HG03139 (cell line): ENCODE data around the gene ZDHHC18.
"Not testable (repeated sequence)": the region's sequence is repeated elsewhere in the genome, so short reads cannot be mapped to it uniquely, and the experiment has no call there.

ENCODE experiments used
- ATAC-seq: cut with Tn5 transposase; IDR thresholded peaks from one replicate; pipeline ENCODE4 v1.9.1; 2021; ENCODE audit not compliant: unreplicated experiment

Gene ZDHHC18

GRCh38 chr1:26832249-26832960, 5.9 kb downstream of the ZDHHC18 start:
- ATAC-seq = no peak

GRCh38 chr1:26833432-26834405, 7.2 kb downstream of the ZDHHC18 start:
- ATAC-seq = peak; percentile 69

- not testable (repeated sequence) for ATAC-seq
Observed at GRCh38 chr1:26837665-26838064, 11.2 kb downstream of the ZDHHC18 start.

- ATAC-seq = peak; percentile 78
Observed at GRCh38 chr1:26838474-26839338, 12.2 kb downstream of the ZDHHC18 start.

- ATAC-seq = no peak
Observed at GRCh38 chr1:26839339-26839722, 12.8 kb downstream of the ZDHHC18 start.

GRCh38 chr1:26839779-26840178, 13.3 kb downstream of the ZDHHC18 start:
- no peak for ATAC-seq

- no peak for ATAC-seq
Observed at GRCh38 chr1:26844424-26845196, 18.1 kb downstream of the ZDHHC18 start.

- not testable (repeated sequence) for ATAC-seq
Observed at GRCh38 chr1:26847826-26848225, 21.3 kb downstream of the ZDHHC18 start.

GRCh38 chr1:26848499-26848898, 22.0 kb downstream of the ZDHHC18 start:
- ATAC-seq = no peak

- no peak for ATAC-seq
Observed at GRCh38 chr1:26848941-26849774, 22.7 kb downstream of the ZDHHC18 start.

GRCh38 chr1:26851106-26851684, 24.7 kb downstream of the ZDHHC18 start:
- ATAC-seq = no peak

GRCh38 chr1:26852701-26853100, 26.2 kb downstream of the ZDHHC18 start:
- no peak for ATAC-seq

GRCh38 chr1:26853156-26853555, 26.7 kb downstream of the ZDHHC18 start:
- ATAC-seq = no peak

- no peak for ATAC-seq
Observed at GRCh38 chr1:26853600-26853999, 27.1 kb downstream of the ZDHHC18 start.

- no peak for ATAC-seq
Observed at GRCh38 chr1:26854906-26855305, 28.4 kb downstream of the ZDHHC18 start.

GRCh38 chr1:26855636-26856035, 29.1 kb downstream of the ZDHHC18 start:
- ATAC-seq = no peak

GRCh38 chr1:26856181-26856580, 29.7 kb downstream of the ZDHHC18 start:
- no peak for ATAC-seq

GRCh38 chr1:26856604-26857469, 30.3 kb downstream of the ZDHHC18 start:
- ATAC-seq = no peak
